ENCODE measurements around the gene NOL4L. TPM values are rescaled to one million over a fixed set of nuclear protein-coding genes. Genes with fewer than 3 reads are reported as not detected.

NOL4L gene
- total RNA-seq, 2 donors from 2014 or later = 18.0 to 59.7 TPM

DNA sequence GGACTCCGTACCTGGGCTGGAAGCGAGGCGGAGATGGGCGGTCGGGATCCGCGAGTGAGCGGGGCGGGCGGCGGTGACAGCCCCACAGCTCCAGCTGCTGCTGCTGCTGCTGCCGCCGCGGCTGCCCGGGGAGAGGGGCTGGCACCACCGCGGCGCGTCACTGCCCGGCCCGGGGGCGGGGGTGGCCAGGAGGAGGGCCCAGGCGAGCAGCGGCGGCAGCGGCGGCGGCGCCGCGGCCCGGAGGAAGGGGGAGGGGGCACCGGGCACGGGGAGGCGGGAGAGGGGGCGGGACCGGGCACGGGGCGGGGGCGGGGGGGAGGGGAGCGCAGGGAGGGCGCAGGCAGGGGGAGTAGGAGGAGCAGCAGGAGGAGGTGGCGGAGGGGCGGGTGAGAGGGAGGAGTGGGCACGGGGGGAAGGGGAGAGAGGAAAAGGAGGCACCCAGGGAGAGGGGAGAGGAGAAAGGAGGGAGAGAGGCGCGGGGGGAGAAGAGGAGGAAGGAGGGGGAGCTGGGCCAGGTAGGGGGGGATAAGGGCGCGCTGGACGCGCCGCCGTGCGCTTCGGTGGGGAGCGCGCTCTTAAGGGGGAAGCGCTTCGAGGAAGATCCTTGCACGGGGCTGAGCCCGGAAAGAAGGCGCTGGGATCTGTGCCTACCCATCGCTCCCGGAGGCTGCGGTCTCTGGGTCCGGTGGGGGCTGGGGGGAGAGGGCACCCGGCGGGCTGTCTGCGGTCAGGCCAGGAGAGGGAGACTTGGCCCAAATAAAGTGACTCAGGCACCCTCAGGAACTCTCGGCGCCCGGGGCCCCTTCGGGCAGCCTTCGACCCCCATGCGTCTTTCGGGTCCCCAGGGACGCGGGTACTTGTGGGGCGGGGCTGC lies 101.5 kb downstream of the NOL4L start:
- Histone ChIP-seq H3K4me3 (peak overlapping the region; percentile 87 to 93), H3K36me3 (no peaks in the 10 kb centered on the region), H3K27me3 (replicated peaks; ENCODE audit: insufficient read depth) (no peaks in the 10 kb centered on the region), H3K9me3 (no peaks in the 10 kb centered on the region), H3K4me1 (replicated peaks) (peaks cover 6% of the 10 kb centered on the region), H3K27ac (peak overlapping the region; percentile 85 to 92)
- TF ChIP-seq, protein P1, sequence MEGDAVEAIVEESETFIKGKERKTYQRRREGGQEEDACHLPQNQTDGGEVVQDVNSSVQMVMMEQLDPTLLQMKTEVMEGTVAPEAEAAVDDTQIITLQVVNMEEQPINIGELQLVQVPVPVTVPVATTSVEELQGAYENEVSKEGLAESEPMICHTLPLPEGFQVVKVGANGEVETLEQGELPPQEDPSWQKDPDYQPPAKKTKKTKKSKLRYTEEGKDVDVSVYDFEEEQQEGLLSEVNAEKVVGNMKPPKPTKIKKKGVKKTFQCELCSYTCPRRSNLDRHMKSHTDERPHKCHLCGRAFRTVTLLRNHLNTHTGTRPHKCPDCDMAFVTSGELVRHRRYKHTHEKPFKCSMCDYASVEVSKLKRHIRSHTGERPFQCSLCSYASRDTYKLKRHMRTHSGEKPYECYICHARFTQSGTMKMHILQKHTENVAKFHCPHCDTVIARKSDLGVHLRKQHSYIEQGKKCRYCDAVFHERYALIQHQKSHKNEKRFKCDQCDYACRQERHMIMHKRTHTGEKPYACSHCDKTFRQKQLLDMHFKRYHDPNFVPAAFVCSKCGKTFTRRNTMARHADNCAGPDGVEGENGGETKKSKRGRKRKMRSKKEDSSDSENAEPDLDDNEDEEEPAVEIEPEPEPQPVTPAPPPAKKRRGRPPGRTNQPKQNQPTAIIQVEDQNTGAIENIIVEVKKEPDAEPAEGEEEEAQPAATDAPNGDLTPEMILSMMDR (IDR thresholded peaks at IDR 0.05) = peak in 1 of 4 experiments; percentile 5
- no peak for TF ChIP-seq POLR2AphosphoS5 (IDR thresholded peaks at IDR 0.05)
- peak; percentile 73 for TF ChIP-seq POLR2A (IDR thresholded peaks at IDR 0.05)
- WGBS = 1% methylated on average over 41 of the region's 79 CpGs
- peak; percentile 78 for DNase-seq (ENCODE audit: low spot score)
- intact Hi-C loops (cut with DNase I) = loop anchor here (2.0 to 10.0 kb wide), 2 partner anchors 125 to 279 kb away; partner anchors contain the start of genes ASXL1, PLAGL2 and POFUT1

DNA sequence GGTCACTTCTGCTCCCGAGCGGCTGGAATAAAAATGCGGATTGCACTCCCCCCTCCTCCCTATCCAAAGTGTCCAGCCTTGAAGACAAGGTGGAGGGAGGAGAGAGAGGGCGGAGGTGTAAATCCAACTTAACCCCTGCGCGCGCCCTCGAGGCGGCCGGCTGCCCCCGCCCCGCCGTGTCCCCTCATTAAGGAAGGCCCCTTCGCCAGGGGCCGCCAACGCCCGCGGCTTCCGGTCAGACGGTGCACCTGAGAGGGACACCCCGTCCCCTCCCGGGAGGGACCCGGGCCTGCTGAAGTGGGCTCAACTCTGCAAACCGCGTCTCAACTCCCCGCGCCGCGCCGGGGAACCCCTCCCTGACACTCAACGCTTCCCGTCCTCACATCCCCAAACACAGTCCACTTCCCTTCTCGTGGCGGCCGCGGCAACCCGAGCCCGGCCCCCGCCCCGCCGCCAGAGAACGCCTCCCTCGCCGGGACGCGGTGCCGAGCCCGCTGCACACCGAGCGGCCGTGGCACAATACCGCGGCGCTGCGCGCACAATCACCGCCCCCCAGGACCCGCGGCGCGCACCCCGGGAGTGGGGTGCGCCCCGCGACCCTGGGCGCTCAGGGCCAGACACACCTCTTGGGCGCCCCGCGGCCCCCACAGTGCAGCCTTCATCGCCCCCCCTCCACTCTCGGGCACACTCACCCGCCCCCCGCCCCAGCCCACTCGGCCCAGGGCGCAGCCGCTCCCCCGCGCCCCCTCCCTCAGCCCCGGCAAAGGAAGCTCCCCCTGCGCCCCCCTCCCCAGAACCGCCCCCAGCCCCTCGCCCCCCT lies 102.5 kb downstream of the NOL4L start:
- Histone ChIP-seq H3K27ac (peak overlapping the region; percentile 85 to 92), H3K4me1 (replicated peaks) (peaks cover 6% of the 10 kb centered on the region), H3K4me3 (peak overlapping the region; percentile 87 to 93), H3K36me3 (no peaks in the 10 kb centered on the region), H3K27me3 (replicated peaks; ENCODE audit: insufficient read depth) (no peaks in the 10 kb centered on the region), H3K9me3 (no peaks in the 10 kb centered on the region)
- WGBS = under 1% methylated on average over 49 of the region's 82 CpGs
- DNase-seq (ENCODE audit: low spot score) = no peak
- intact Hi-C loops (cut with DNase I) = loop anchor here (2.0 to 10.0 kb wide), 2 partner anchors 124 to 278 kb away; partner anchors contain the start of genes ASXL1, PLAGL2 and POFUT1
- TF ChIP-seq POLR2AphosphoS5 (IDR thresholded peaks at IDR 0.05) (no peak), POLR2A (IDR thresholded peaks at IDR 0.05) (peak; percentile 26)

DNA sequence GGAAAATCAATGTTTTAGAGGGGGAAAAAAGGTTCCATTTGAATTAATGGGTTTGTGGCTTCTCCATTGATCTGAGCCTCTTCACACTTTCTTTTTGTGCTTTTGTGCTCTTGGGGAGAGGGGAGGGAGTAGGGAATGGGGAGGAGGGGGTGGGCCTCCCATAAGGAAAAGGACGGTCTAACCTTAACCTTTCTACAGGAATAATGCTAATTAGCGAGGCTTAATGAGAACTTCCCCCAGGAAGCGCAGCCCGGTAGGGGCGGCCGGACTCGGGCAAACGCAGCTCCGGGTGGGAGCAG lies 103.0 kb downstream of the NOL4L start:
- Histone ChIP-seq H3K27ac (peak overlapping the region; percentile 85 to 92), H3K4me3 (peak overlapping the region; percentile 87 to 93), H3K36me3 (no peaks in the 10 kb centered on the region), H3K9me3 (no peaks in the 10 kb centered on the region), H3K4me1 (replicated peaks) (peaks cover 6% of the 10 kb centered on the region), H3K27me3 (replicated peaks; ENCODE audit: insufficient read depth) (no peaks in the 10 kb centered on the region)
- TF ChIP-seq POLR2AphosphoS5 (IDR thresholded peaks at IDR 0.05) (no peak), POLR2A (IDR thresholded peaks at IDR 0.05) (no peak)
- TF ChIP-seq, protein P1 (IDR thresholded peaks at IDR 0.05) = no peak
- DNase-seq (ENCODE audit: low spot score) = no peak
- intact Hi-C loops (cut with DNase I) = loop anchor here (2.0 to 10.0 kb wide), 2 partner anchors 123 to 277 kb away; partner anchors contain the start of genes ASXL1, PLAGL2 and POFUT1
- WGBS = 5% methylated on average over 9 of the region's 9 CpGs

GRCh38 chr20:32481311-32482142 lies 103.6 kb downstream of the NOL4L start:
- H3K27me3 ChIP-seq (replicated peaks; ENCODE audit: insufficient read depth) = no peaks in the 10 kb centered on the region
- H3K27ac ChIP-seq = peak overlapping the region; percentile 85 to 92
- peak overlapping the region; percentile 87 to 93 for H3K4me3 ChIP-seq
- H3K9me3 ChIP-seq = no peaks in the 10 kb centered on the region
- 22% methylated on average over 13 of the region's 13 CpGs for WGBS
- DNase-seq (ENCODE audit: low spot score) = no peak
- TF ChIP-seq POLR2AphosphoS5 (IDR thresholded peaks at IDR 0.05) (no peak), POLR2A (IDR thresholded peaks at IDR 0.05) (no peak)
- TF ChIP-seq, protein P1 (IDR thresholded peaks at IDR 0.05) = no peak
- H3K4me1 ChIP-seq (replicated peaks) = peaks cover 8% of the 10 kb centered on the region
- H3K36me3 ChIP-seq = no peaks in the 10 kb centered on the region
- intact Hi-C loops (cut with DNase I) = loop anchor here (2.0 to 10.0 kb wide), 2 partner anchors 123 to 277 kb away; partner anchors contain the start of genes ASXL1, PLAGL2 and POFUT1
